Central memory CD4-positive, alpha-beta T cell (primary cell): ENCODE measurements around the gene SHANK3.
"Not testable (repeated sequence)": the region's sequence is repeated elsewhere in the genome, so short reads cannot be mapped to it uniquely, and the experiment has no call there.

Experiments used
- DNase-seq: peaks from one replicate; pipeline ENCODE4 v3.0.0; 2022

Gene SHANK3

DNA sequence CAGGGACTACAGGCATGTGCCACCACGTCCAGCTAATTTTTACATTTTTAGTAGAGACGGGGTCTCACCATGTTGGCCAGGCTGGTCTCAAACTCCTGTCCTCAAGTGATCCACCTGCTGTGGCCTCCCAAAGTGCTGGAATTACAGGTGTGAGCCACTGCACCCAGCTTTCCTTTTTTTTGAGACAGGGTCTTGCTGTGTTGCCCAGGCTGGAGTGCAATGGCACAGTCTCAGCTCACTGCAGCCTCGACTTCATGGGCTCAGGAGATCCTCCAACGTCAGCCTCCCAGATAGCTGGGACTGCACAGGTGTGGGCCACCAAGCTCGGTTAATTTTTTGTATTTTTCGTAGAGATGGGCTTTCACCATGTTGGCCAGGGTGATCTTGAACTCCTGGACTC is 18.0 kb upstream of the SHANK3 start:
- not testable (repeated sequence) for DNase-seq

DNA sequence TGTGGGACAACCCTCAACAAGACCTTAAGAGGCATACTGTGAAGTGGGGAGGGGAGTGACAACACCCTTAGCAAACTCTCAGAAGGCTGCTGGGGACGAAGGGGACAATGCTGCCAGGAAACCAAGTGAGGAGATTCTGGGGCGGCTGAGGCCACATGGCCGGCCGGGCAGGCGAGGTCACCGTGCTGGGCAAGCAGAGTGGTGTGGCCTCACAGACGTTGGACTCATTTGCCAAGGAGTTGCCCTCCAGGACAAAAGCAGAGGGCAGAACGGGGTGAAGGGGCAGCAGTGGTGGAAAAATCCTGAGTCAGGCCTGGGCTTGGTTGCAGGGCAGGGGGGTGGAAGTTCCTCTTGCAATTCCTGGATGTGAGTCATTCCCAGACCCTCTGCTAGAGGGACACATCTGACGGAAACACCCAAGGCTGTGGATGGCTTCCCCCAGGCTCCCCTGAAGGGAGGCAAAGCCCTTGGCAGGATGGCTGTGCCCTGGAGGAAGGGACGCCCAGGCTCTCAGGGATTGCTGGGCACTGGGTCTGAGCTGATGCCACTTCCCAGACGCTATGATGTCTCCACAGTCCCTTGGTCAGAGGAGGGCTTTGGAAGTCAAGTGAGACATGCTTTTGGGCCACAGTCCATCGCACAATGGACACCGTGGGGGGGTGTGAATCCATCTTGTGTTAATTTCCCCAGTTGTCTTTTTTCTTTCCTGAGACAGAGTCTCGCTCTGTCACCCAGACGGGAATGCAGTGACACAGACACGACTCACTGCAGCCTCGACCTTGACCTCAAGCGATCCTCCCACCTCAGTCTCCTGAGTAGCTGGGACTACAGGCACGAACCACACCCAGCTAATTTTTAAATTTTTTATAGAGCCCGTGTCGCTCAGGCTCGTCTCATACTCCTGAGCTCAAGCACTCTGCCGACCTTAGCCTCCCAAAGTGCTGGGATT is 16.2 kb upstream of the SHANK3 start:
- DNase-seq: no peak

DNA sequence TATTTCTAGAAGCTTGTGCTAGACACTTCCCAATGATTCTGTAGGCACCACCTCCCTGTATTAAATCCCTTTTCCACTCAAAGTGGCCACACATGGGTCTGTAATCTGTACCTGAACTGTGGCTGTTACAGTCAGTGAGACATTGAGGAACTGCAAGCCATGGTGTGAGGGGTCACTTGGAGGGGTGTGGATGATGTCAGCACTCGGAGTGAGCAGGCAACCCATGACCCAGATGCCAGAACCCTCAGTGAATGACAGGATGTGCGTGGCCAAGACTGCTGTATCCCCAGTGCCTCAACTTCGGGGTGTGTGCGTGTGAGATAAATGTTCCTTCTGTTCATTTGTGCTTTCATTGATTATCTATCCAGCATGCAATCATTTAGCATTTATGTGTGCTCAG is 14.7 kb upstream of the SHANK3 start:
- DNase-seq: no peak

DNA sequence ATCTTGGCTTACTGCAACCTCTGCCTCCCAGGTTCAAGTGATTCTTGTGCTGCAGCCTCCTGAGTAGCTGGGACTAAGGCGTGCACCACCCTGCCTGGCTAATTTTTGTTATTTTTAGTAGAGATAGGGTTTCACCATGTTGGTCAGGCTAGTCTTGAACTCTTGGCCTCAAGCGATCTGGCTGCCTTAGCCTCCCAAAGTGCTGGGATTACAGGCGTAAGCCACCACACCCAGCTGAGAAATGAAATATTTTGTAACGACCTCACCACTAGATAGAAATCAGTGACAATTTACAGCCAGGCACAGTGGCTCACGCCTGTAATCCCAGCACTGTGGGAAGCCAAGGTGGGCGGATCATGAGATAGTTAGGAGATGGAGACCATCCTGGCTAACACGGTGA is 12.9 kb upstream of the SHANK3 start:
- DNase-seq: not testable (repeated sequence)

DNA sequence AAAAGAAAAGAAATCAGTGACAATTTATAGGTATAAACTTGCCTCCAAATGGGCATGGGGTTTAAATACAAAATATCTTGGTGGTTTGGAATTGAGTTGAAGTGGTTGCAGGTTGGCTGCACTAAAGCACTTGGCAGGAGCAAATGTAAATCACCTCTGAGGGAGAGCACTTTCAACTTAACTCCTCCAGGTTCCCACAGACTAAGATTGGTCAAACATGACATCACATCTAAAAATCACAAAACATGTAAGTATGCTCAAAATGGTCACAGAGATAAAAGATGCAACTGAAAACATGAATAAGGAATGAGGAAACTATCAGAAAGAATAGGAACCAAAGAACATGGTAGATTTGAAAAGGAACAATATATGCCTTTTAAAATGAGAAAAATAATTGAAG is 12.3 kb upstream of the SHANK3 start:
- DNase-seq: no peak

DNA sequence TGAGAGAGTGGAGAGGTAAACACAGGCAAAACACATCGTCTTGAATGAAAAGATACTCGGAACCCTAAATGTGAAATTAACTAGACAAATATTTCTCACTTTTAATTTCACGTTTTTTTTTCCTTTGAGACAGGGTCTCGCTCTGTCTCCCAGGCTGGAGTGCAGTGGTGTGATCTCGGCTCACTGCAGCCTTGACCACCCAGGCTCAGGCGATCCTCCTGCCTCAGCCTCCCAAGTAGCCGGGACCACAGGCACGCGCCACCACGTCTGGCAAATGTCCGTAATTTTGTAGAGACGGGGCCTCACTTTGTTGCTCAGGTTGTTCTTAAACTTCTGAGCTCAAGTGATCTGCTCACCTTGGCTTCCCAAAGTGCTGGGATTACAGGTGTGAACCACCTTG is 7.4 kb upstream of the SHANK3 start:
- no peak for DNase-seq

DNA sequence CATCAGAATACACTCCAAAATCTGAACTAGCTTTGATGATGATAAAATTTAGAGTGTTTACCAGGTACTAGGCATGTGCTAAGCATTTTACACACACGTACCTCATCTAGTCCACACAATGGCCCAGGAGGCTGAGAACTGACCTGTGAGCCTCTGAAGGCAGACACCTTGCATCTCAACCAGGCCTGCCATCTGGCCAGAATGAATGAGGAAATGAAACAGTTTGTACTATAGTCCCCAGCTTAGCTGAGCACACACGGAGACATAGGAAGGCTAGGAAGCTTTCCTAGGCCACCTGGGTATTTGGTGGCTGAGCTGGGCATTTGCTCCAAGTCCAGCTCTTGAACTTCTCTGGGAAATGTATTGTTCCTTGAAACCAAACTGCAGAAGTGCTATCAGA is 6.9 kb upstream of the SHANK3 start:
- no peak for DNase-seq

DNA sequence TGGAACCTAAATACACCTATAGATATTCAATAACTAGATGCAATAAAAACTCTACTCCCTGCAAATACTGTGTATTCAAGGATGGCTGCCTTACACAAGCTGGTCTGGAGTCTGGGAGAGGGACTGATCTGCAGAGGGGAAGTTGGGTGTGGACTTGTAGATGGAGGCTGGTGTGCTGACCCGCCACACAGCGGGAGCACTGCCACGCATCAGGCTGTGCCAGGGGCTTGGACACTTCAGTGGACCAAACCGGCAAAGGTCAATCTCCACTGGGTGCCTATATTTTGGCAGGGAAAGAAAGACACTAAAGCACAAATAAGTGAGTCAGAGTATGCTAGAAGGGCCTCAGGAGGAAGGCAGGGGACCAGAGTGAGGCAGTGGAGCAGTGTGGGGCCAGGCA is 2.1 kb upstream of the SHANK3 start:
- no peak for DNase-seq

DNA sequence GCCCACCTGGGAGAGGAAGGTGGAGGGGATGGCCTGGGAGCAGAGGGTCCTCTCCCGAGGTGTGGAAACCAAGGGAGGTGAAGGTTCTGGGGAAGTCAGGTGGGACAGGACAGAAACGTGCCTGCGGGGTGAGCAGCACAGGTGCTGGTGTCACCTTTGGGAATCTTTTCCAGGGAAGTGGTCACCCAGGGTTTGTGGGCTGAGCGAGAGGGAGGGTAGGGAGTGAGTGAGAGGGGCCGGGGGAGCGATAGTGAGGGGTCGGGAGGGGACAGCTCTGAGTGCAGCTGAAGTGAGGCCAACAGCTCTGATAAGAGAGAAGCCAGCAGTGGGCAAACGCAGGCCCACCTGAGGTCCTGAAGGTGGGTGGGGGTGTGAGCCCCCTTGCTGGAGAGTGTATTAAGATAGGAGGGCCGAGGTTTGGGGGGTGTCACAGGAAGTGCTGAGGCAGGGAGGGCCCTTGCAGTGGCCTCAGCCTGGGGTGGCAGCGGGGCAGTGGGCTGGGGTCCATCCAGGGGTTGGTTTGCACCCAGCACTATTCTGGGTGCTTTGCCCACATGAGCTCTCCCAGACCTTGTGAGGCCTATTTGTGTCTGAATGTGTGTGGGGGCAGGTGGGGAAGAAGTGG is 1.6 kb upstream of the SHANK3 start:
- no peak for DNase-seq

DNA sequence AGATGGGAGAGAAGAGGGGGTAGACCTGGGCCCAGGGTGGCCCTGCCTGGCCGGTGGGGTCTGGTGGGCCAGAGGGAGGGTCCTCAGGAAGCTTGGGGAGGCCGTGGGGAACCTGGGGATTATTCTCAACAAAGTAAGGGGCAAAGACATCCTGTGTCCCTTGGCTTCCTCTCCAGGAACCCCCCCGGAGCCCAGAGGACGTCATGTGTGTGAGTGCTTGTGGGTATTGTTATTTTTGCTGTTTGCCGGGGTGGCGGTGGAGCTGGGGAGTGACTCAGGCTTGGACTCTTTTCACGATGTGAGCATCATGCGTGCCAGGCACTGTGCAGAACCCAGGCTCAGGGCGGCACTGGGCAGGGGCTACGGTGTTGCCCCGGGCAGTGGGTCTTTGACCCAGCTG is 982 bp upstream of the SHANK3 start:
- no peak for DNase-seq

DNA sequence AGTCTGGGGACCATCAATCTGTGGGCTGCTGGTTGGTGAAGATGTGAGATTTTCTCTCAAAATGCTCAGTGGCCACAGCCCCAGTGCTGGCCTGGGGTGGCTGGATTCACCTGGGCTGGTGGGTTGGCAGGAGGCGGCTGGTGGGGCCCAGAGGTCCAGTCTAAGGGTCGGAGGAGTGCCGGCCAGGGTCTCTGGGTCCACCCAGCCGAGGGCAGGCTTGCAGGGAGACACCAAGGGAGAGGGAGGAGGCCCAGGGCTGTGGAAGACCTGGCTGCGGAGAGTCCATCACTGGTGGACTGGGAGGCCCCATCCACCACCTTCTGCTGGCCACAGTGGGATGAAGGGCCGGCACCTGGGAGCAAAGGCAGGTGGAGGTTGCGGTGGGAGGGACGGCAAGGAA is 582 bp upstream of the SHANK3 start:
- DNase-seq: no peak

DNA sequence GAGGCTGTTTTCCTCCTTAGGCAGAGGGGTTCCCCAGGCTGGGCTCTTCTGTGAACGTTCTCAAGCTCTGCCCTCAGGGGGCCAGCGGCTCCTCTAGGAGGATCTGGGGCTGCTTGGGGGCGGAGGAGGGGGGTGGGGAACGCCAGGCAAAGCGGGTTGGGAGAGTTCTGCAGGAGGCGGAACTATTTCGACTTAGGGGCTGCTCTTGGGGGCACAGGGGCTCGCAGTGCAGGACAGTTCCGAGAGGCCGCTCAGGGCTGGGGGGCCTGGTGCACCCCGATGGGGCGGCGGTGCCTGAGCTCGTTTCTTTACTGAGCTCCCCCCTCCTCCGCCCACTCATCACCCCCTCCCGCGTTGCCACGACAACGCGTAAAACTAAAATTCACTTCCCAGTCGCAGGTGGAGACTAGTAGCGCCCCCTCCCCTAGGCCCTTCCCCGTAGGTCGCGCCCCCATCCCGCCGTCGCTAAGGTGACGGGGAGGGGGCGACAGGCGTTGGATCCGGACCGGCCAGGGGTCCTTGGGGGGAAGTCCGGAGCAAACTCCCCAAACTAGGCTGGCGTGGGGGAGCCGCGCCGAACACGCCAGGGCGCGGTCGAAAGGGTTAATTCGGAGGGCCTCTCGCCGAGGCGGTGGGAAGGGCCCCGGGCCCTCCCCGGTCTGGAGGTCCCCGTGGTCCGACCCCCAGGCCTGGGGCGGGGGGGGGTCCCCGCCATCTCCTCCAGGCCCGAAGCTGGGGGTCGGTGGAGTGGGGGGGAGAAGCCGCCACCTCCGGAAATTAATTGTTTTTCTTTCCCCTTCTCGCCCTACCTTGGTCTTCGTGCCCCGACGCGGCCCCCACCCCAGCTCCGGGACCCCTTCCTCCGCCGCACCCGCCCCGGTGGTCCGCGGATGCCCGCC is 857 bp downstream of the SHANK3 start:
- peak; percentile 16 for DNase-seq

DNA sequence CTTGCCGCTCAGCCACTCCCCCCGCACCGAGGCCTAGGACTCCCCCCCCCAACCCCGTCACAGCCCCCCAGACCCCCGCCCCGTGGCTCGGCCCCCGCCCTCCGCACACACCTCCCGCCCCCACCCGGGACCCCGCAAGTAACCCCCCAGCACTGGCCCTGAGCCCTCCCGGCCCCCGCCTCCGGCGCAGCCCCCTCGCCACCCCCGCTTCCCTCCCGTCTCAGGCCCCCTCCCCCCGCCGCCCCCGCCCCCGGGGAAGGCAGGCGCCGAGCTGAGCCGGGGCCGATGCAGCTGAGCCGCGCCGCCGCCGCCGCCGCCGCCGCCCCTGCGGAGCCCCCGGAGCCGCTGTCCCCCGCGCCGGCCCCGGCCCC is 1.5 kb downstream of the SHANK3 start:
- DNase-seq: no peak

DNA sequence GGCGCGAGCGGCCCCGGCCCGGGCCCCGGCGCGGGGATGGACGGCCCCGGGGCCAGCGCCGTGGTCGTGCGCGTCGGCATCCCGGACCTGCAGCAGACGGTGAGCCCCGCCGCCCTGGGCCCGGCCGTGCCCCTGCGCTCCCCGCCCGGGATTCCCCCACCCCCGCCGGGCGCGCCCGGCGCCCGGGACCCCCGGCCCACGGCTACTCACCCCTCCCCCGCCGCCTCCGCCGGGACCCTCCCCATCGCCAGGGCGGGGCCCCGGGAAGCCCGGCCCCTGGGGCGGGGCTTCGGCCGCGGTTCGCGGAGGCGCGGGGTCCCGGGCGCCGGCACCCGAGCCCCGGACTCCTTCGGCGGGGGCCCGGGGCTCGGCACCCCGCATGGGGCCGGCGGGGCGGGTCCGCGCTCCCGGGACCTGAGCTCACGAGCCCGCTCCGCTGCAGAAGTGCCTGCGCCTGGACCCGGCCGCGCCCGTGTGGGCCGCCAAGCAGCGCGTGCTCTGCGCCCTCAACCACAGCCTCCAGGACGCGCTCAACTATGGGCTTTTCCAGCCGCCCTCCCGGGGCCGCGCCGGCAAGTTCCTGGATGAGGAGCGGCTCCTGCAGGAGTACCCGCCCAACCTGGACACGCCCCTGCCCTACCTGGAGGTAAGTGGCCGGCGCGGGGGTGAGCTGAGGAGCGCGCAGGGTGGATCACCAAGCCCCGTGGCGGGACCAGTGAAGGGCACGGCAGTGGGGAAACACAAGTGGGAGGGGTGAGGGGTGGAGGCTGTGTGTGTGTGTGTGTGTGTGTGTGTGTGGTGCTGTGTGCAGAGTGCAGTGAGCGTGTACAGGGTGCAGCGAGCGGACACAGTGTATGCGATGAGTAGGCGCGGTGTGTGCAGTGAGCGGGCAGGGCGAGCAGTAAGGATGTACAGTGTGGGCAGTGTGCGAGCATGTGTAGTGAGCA is 2.3 kb downstream of the SHANK3 start:
- DNase-seq: no peak

DNA sequence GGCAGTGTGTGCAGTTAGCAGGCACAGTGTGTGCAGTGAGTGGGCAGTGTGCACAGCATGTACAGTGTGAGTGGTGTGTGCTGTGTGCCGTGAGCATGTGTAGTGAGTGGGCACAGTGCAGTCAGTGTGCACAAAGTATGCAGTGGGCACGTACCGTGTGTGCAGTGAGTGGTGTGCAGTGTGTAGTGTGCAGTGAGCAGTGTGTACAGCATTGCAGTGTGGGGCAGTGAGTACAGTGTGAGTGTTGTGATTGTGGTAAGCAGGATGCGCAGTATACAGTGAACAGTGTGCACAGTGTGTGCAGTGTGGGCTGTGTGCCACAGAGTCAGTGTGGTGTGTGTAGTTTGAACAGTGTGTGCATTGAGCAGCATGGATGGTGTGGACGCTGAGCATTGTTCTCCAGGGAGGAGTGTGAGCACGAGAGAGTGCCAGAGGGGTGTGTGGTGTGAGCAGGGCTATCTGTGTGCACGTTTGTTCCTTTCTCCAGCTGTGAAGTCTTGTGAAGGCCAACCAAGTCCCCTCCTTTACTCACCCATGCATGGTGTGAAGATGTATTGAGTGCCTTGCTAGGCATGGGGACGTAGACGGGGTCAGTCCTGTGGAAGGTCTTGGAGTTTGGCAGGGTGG is 3.0 kb downstream of the SHANK3 start:
- no peak for DNase-seq

DNA sequence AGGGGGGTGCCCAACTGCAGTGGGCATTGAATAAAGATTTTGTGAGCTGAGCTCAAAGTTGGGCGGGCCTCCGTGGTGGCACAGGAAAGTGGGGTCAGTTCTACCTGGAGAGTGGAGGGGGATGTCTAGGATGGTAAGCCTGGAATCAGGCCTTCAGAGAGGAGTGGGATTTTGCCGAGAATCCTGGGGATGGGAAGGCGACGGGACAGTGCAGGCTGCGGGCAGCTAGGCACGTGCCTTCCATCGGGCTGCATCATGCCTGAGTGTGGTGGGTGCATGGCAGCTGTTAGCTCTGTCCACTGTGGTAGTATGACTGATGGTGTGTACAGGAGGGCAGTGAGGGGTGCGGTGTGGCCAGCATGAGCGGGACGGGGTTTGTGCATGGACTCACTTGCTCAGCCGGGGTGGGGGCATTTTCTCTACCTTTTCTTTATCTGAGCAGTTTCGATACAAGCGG is 3.6 kb downstream of the SHANK3 start:
- no peak for DNase-seq

DNA sequence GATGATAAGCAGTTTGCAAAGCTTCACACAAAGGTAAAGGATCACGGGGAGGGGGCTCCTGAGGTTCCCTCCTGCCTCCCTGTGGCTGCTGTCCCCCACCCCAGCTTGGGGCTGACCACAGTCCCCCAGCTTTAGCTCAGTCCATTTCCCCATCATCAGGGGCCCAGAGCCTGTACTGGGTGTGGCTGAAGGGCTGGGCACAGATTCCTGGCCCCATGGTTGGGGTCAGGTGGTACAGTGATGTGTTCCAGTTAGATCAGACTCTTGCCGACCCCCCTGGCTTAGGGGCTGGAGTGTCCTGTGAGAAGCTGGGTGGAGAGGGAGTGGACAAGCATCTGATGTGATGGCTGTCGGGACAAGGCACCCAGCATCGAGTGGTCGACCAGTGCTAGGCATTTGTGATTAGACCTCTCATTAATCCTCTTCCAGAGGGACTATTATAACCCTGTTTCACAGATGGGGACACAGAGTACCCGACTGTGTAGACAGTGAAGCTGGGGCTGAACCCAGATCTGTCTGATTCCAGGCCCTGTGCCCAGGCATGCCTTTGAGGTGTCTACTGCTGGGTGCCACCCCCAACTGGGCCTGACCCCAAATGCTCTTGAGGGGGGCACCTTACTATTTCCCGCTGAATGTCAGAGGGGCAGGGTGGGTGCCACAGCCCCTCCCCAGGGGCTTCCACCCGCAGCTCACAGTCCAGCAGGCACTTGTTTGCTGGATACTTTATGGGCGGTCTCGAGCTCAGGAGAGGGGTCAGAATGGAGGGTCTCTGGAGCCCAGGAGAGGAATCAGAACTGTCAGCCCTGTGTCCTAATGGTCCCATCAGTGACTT is 4.3 kb downstream of the SHANK3 start:
- no peak for DNase-seq

DNA sequence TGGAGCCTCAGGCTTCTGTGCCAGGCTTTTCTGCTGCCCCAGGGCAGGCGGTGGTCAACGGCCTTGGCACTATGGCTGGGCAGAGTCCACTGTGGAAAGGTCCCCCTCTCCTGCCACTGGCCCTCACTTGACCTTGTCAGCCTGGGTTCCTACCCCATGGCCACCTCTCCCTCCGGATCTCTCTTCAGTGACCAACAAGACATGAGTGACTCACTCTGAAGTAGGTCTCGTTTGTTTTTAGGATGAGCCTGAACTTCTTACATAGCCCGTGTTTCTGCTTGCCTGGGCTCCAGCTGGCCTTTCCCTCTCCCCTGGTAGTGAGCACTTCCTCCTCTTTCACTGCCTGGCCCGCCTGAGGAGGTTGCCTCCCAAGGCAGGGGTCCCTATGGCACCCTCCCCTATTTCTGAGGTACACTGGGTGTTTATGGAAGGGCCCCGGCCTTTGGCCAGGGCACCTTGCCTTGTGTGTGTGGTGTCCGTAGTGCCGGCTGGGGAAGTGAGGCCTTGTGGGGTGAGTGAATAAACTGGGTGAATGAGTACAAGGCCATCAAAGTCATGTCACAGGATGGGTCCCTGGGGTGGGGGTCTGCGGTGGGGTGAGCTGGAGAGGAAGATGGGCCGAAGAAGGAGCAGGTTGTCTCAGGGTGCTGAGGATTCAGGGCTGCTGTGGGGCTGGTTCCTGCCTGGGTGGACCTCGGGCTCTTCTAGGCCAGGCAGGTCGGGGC is 5.0 kb downstream of the SHANK3 start:
- DNase-seq: no peak

DNA sequence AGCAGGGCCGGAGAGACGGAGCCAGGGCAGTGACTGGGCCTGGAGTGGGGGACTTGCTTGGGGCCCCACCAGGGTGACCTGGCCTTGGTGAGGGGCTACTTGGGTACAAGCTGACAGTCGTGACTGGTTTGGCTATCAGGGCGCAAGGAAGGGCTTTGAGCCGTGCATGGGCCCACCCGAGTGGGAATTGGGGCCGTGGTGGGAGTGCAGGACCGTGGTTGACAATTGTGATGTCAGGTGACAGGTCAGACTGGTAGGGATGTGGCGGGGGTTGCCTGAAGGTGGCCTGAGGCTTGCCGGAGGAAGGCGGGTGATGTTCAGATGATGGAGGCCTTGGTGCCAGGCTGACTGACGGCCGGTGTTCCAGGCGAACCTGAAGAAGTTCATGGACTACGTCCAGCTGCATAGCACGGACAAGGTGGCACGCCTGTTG is 5.6 kb downstream of the SHANK3 start:
- DNase-seq: no peak
